Measurements from ENCODE around the gene FOCAD.

Gene FOCAD

DNA sequence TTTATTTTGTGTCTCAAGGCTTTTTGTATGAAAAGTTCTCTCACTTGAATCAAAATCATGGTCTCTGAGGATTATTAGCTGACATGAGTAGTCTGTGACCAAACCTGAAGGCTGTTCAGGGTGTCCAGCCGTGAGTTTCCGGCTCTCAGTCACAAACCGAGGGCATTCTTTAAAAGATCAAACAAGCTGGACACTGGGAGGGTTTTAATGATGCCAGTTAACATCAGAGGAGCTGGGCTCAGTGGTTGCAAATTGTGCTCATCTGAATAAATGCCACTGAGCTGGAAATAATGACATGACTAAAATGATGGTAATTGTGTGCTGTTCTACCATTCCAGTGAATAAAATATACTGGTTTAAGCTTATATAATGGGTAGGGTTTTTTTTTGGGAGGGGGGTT, 153.1 kb downstream of the FOCAD start:
- TF ChIP-seq, protein P1, sequence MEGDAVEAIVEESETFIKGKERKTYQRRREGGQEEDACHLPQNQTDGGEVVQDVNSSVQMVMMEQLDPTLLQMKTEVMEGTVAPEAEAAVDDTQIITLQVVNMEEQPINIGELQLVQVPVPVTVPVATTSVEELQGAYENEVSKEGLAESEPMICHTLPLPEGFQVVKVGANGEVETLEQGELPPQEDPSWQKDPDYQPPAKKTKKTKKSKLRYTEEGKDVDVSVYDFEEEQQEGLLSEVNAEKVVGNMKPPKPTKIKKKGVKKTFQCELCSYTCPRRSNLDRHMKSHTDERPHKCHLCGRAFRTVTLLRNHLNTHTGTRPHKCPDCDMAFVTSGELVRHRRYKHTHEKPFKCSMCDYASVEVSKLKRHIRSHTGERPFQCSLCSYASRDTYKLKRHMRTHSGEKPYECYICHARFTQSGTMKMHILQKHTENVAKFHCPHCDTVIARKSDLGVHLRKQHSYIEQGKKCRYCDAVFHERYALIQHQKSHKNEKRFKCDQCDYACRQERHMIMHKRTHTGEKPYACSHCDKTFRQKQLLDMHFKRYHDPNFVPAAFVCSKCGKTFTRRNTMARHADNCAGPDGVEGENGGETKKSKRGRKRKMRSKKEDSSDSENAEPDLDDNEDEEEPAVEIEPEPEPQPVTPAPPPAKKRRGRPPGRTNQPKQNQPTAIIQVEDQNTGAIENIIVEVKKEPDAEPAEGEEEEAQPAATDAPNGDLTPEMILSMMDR (IDR thresholded peaks at IDR 0.05): no peak
- H3K27me3 ChIP-seq: no peaks in the 10 kb centered on the region
- H3K4me3 ChIP-seq (ENCODE audit: low read depth in 1 of 2, low read length in 1 of 2): no peak overlapping the region
- no peak overlapping the region for H3K27ac ChIP-seq
- H3K4me1 ChIP-seq (ENCODE audit: control insufficient read depth in 1 of 2, insufficient read depth in 1 of 2, low read depth in 1 of 2, low read length in 1 of 2): no peaks in the 10 kb centered on the region
- H3K9me3 ChIP-seq: no peaks in the 10 kb centered on the region
- H3K36me3 ChIP-seq: no peaks in the 10 kb centered on the region

DNA sequence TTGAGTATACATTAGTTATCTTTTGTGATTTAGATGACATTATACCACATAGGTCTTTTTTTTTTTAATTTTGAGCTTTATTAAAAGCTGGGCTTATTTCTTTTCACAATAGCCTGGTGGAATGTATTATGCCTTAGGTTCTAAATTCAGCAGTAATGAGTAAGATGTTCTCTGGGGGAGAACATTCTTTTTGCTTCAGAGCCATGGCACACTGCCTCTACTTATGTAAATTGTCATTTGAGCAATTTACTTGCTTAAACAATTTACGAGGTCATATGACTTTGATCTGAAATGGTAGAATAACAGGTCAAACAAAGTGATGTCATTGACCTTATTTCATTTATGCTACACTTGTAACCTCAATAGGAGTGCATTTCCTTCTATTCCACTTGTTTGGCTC, 154.2 kb downstream of the FOCAD start:
- TF ChIP-seq, protein P1 (IDR thresholded peaks at IDR 0.05): no peak
- no peaks in the 10 kb centered on the region for H3K4me1 ChIP-seq (ENCODE audit: control insufficient read depth in 1 of 2, insufficient read depth in 1 of 2, low read depth in 1 of 2, low read length in 1 of 2)

DNA sequence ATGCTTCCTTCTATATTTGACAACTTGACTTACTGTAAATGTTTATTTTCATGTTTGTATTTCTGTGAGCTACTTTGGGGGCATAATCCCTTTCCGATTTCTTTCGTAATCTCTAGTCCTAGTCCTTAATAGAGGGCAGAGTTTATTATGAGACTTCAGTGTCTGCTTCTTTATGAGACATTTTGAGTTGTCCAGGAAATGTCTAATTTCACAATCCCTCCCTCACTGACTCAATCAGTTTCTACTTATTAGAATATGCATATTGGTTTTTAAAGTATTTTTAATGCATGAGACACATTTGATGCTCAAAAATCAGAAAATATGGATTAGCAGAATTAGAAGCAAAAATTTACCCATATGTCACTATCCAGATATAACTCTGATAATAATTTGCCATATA, 160.9 kb downstream of the FOCAD start:
- no peaks in the 10 kb centered on the region for H3K4me1 ChIP-seq (ENCODE audit: control insufficient read depth in 1 of 2, insufficient read depth in 1 of 2, low read depth in 1 of 2, low read length in 1 of 2)
- no peak overlapping the region for H3K27ac ChIP-seq
- TF ChIP-seq, protein P1 (IDR thresholded peaks at IDR 0.05): no peak
- H3K4me3 ChIP-seq (ENCODE audit: low read depth in 1 of 2, low read length in 1 of 2): no peak overlapping the region
- no peaks in the 10 kb centered on the region for H3K27me3 ChIP-seq
- no peaks in the 10 kb centered on the region for H3K36me3 ChIP-seq
- no peaks in the 10 kb centered on the region for H3K9me3 ChIP-seq

More for the DNA sequence above, 154.2 kb downstream of the FOCAD start:
- no peaks in the 10 kb centered on the region for H3K9me3 ChIP-seq
- no peaks in the 10 kb centered on the region for H3K27me3 ChIP-seq
- H3K36me3 ChIP-seq: no peaks in the 10 kb centered on the region
- no peak overlapping the region for H3K27ac ChIP-seq
- no peak overlapping the region for H3K4me3 ChIP-seq (ENCODE audit: low read depth in 1 of 2, low read length in 1 of 2)

DNA sequence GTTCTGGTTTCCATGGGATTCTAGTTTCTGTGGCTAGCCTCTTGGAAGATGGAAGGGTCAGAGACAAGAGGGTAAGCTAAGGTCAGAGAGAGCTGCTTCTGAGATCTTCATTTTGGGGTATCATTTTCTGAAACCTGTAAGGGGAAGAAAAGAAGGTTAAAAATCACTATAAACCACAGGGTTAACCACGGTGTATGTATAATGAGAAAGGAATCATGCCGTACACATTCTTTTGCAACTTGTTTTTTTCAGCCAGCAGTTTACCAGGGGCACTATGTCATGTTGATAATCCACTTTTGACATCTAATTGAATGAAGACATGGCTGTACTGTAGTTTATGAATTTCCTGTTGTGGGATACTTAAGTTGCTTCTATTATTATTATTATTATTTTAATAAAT, 164.4 kb downstream of the FOCAD start:
- TF ChIP-seq, protein P1 (IDR thresholded peaks at IDR 0.05): no peak
- H3K9me3 ChIP-seq: no peaks in the 10 kb centered on the region

DNA sequence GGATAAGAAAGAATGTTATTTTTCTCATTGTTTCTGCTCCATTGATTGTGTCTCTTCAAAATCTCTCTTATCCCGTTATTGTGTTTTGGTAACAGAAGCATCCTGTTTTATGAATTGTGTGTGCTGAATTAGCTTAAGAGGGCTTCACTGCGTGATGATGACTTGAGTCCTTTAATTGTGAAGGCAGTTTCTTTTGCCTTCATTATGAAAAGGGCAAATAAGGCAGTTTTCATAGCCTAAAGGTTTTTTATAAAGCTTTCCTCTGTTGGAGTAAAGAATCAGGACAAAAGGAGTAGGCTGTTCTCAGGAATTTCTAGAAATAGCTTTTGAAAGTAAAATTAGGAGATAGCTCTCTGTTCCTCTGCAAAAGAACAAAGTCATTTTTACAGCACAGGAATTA, 169.8 kb downstream of the FOCAD start:
- Histone ChIP-seq H3K36me3 (no peaks in the 10 kb centered on the region), H3K27me3 (no peaks in the 10 kb centered on the region), H3K4me3 (ENCODE audit: low read depth in 1 of 2, low read length in 1 of 2) (no peak overlapping the region), H3K4me1 (ENCODE audit: control insufficient read depth in 1 of 2, insufficient read depth in 1 of 2, low read depth in 1 of 2, low read length in 1 of 2) (no peaks in the 10 kb centered on the region), H3K27ac (no peak overlapping the region), H3K9me3 (no peaks in the 10 kb centered on the region)
- TF ChIP-seq, protein P1 (IDR thresholded peaks at IDR 0.05): no peak

More for the DNA sequence above, 164.4 kb downstream of the FOCAD start:
- Histone ChIP-seq H3K4me1 (ENCODE audit: control insufficient read depth in 1 of 2, insufficient read depth in 1 of 2, low read depth in 1 of 2, low read length in 1 of 2) (no peaks in the 10 kb centered on the region), H3K27me3 (no peaks in the 10 kb centered on the region), H3K27ac (no peak overlapping the region), H3K36me3 (no peaks in the 10 kb centered on the region), H3K4me3 (ENCODE audit: low read depth in 1 of 2, low read length in 1 of 2) (no peak overlapping the region)

DNA sequence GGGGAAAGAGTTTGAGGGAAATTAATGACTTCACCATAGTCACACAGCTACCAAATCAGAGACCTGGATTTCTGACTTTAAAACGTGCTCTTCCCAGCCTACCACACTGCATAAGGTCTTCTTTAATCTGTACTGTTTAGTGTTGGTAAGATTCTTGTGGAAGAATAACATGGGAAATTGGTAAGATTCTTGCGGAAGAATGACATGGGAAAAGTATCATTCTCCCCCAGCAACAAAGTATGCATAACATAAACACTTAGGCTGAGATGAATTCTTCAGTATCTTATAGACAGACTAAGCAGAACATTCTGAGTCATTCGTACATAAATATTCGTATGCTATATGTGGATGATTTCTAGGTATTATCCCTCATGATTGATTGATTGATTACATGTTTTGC, 170.4 kb downstream of the FOCAD start:
- Histone ChIP-seq H3K27ac (no peak overlapping the region), H3K9me3 (no peaks in the 10 kb centered on the region), H3K4me1 (ENCODE audit: control insufficient read depth in 1 of 2, insufficient read depth in 1 of 2, low read depth in 1 of 2, low read length in 1 of 2) (no peaks in the 10 kb centered on the region), H3K4me3 (ENCODE audit: low read depth in 1 of 2, low read length in 1 of 2) (no peak overlapping the region), H3K27me3 (no peaks in the 10 kb centered on the region), H3K36me3 (no peaks in the 10 kb centered on the region)
- TF ChIP-seq, protein P1 (IDR thresholded peaks at IDR 0.05): no peak

Measured in neutrophil (primary cell).